Measurements from ENCODE around the gene VASH2.

Gene VASH2

DNA sequence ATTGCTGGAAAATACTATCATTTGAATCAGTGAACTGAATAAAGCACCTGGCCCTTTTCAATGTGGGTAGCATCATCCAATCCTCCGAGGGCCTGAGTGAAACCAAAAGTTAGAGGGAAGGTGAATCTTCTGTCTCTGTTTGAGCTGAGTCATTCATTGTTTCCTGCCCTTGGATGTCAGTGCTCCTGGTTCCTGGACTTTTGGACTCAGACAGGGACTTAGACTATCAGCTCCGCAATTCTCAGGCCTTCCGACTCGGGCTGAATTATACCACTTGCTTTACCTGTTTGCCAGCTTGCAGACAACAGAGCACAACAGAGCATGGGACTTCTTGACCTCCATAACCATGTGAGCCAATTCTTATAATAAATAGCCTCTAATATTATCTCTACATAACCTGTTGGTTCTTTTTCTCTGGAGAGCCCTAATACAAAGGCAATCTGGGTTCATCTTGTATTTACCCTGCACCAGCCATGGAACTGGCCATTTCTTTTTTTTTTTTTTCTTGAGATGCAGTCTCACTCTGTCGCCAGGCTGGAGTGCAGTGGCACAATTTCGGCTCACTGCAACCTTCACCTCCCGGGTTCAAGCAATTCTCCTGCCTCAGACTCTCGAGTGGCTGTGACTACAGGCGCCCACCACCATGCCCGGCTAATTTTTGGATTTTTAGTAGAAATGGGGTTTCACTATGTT lies 19.2 kb upstream of the VASH2 start:
- DNase-seq (ENCODE audit: low read depth): no peak

GRCh38 chr1:212933815-212934471 lies 16.4 kb upstream of the VASH2 start:
- DNase-seq (ENCODE audit: low read depth): no peak

DNA sequence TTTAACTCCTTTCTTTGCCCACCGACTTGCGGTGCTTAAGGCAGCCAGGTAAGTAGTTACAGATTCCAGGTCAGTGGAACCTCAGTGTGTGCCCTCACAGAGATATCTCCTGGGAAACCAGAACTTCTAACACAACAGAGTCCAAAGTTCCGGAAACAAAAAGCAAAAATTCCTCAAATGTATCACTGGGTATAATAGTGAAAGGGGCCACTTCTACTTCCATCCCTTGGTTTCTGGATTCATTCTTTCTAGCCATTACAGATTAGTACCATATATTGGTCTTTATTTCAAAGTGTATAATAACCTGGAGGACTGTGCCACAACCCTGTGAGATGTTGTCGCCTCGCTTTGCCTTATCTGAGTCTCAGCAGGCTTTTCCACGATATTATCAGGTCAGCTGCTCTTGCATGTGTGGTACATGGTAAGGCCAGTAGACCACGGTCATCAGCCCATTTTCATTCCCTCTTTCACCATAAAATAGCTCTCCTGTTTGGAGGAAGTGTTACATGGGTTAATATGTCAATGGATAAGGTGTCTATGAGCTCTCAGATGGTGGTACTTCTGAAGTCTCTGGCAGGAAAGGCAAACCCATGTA lies 14.9 kb upstream of the VASH2 start:
- DNase-seq (ENCODE audit: low read depth): no peak

DNA sequence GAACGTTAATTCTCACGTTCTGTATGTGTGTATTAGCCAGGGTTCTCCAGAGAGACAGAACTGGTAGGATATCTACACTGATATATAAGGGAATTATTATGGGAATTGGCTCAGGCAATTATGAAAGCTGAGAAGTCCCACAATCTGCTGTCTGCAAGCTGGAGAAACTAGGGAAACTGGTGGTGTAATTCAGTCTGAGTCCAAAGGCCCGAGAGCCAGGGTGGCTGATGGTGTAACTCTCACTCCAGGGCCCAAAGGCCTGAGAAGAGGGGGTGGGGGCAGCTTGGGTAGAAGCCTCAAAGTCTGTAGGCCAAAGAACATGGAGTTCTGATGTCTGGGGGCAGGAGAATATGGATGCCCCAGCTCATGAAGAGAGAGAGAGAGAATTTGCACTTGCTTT lies 13.3 kb upstream of the VASH2 start:
- no peak for DNase-seq (ENCODE audit: low read depth)

- no peak for DNase-seq (ENCODE audit: low read depth)
These were observed 11.5 kb upstream of the VASH2 start for GRCh38 chr1:212938846-212939245.

- DNase-seq (ENCODE audit: low read depth): no peak
These were observed 8.9 kb upstream of the VASH2 start for GRCh38 chr1:212941452-212941851.

DNA sequence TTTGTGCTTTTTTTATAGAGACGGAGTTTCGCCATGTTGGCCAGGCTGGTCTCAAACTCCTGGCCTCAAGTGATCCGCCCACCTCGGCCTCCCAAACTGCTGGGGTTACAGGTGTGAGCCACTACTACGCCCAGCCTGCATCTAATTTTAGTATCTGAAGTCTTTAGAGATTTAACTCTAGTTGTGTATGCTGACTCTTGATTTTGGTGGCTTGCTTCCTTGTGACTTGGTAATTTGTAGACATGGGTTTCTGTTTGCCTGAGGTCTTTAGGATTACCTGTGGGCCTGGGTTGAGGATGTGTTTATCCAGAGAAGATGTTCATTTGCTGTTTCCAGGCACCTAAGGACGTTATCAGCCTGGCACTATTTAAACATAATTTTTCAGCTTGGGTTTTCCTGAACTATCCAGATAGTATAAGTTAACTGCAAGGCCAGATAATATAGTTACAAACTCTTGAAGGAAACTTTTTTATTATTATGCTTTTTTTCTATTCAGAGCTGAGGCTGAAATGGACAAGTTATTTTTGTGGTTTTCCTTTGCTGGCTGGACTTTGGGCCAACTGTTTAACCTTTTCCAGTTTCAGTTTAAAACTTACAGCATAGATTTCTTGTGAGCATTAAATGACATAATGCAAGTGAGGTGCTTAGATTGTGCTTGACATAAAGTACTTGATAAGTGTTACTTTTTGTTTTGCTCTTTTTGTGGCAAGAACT lies 7.5 kb upstream of the VASH2 start:
- no peak for DNase-seq (ENCODE audit: low read depth)

- DNase-seq (ENCODE audit: low read depth): no peak
These were observed 7.0 kb upstream of the VASH2 start for GRCh38 chr1:212943393-212943710.

DNA sequence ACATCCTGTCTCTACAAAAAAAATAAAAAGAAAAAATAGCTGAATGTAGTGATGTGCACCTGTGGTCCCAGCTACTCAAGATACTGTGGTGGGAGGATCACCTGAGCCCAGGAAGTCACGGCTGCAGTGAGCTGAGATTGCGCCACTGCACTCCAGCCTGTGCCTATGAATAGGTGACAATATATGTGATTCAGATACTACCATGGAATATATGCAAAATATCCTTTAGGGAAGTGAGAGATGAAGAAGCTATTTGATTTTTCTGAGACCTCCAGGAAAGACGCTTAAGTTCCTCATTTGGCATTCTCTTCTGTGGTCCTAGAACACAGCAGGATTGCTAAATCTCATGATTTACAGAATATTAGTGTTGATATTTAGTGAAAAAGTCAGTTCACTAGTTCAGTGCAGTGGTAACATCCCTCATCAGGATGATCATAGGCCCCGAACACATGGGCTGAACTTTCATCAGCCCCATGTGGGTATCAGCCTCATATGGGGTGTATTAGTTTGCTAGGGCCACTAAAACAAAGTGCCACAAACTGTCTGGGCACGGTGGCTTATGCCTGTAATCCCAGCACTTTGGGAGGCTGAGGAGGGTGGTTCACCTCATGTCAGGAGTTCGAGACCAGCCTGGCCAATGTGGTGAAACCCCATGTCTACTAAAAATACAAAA lies 6.0 kb upstream of the VASH2 start:
- no peak for DNase-seq (ENCODE audit: low read depth)

- DNase-seq (ENCODE audit: low read depth): no peak
These were observed 5.3 kb upstream of the VASH2 start for GRCh38 chr1:212945056-212945455.

DNA sequence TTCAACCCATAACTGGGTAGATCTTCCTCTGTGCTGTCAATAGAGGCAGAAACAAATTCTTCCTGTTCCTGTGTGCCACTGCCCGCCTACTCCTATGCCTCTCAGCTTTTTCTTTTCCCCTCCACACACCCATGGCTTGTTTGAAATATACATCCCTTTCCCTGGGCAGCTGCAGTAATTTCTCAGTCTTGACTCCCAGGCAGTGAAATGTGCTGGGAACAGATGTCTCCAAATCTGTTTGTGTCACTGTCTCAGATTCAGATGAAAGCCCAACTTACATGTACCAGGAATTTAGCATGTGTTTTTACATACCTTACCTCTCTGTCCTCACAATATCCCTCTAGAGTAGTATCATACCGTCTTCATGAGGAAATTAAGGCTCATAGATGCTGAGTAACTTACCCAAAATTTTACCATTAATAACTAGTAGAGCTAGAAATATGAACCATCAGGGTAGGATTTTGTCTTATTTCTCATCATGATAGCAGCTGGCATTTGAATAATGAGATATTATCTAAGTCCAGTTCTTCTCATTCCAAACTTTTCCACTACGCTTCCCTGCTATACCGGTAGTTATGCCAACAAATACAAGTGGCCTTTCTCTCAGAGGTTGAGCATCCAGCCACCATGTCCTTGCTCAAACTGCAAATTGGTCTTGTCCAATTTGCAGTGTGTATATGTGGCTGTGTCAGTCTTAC lies 4.7 kb upstream of the VASH2 start:
- no peak for DNase-seq (ENCODE audit: low read depth)

DNA sequence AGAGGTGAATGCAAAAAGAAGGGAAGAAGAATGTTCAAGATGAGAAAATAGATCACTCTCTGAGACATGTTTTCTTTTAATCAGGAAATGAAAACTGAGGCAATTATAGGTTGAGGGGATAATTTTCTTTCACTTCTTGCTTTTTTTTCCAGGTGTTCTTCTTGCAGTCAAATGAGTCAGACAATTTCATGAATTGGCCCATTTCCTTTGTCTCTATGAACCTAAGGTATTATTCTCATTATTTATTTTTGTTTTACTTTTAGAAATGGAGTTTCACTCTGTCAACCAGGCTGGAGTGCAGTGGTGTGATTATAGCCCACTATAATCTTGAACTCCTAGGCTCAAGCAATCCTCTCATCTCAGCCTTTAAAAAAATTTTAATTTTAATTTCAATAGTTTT lies 3.5 kb upstream of the VASH2 start:
- DNase-seq (ENCODE audit: low read depth): no peak

- DNase-seq (ENCODE audit: low read depth): no peak
These were observed 570 bp upstream of the VASH2 start for GRCh38 chr1:212949771-212950170.

GRCh38 chr1:212951126-212951946 lies 995 bp downstream of the VASH2 start:
- no peak for DNase-seq (ENCODE audit: low read depth)

GRCh38 chr1:212951947-212952640 lies 1.8 kb downstream of the VASH2 start:
- DNase-seq (ENCODE audit: low read depth): no peak

DNA sequence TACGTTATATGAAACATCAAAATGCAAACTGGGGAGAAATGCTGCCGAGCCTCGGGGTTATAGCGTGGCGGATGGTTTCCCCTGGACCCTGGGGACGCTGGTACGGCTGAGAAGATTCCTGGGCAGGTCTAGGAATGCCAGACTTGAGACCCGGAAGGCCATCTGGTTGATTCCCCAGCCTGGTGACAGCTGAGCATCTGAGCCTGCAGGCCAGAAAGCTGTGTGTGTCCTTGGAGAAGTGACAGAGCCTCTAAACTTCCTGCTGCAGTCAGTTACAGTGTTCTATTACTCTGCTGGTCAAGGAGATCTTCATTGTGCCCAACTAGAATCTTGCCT lies 2.3 kb downstream of the VASH2 start:
- DNase-seq (ENCODE audit: low read depth): no peak

- no peak for DNase-seq (ENCODE audit: low read depth)
These were observed 3.0 kb downstream of the VASH2 start for GRCh38 chr1:212953321-212953720.

DNA sequence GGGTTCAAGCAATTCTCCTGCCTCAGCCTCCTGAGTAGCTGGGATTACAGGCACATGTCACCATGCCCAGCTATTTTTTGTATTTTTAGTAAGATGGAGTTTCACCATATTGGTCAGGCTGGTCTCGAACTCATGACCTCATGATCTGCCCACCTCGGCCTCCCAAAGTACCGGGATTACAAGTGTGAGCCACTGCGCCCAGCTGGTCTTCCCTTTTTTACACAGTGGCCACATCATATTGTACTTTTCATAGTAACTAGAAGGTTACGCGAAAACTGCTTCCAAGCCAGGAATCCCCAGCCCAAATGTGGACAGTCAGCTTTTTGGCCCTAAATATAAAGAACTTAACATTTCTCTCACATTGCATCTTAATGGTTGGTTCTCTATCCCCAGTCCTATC lies 4.2 kb downstream of the VASH2 start:
- no peak for DNase-seq (ENCODE audit: low read depth)

- no peak for DNase-seq (ENCODE audit: low read depth)
These were observed 4.8 kb downstream of the VASH2 start for GRCh38 chr1:212955098-212955497.

- no peak for DNase-seq (ENCODE audit: low read depth)
These were observed 5.8 kb downstream of the VASH2 start for GRCh38 chr1:212955961-212956620.

All from GM04504 (cell line).